K562 (cell line): Measurements from ENCODE around the gene BPI. TPM values are rescaled to one million over a fixed set of nuclear protein-coding genes. Genes with fewer than 3 reads are reported as not detected.

ENCODE experiments used
- HSF4 ChIP-seq: fragments of 250-450 bp; sonication (Bioruptor Pico); IDR thresholded peaks from 2 replicates; pipeline ENCODE4 v2.1.2; 2022; ENCODE audit warnings: mild to moderate bottlenecking, moderate library complexity, borderline replicate concordance
- MAFF ChIP-seq: IDR thresholded peaks from 2 replicates; pipeline ENCODE4 v1.6.1; 2012; ENCODE audit warnings: low read length, improper control_type of control experiment
- polyA plus RNA-seq, 8 experiments: library from polyadenylated mRNA; depleted of rRNA in 4 of 8; stranded (reverse) in 5 of 8; unstranded in 3 of 8; fragments of >200 nt; fragmentation: Nextera tagmentation in 2 of 8; fragmentation: Illumina TruSeq in 1 of 8; extraction: Ambion mirVana in 2 of 8; extraction: Trizol in 1 of 8; gene quantifications; 2 replicates each; pipeline versions ENCODE4 v1.2.1 to v1.2.3, GENCODE V29; 2011 to 2014; ENCODE audit warnings: inconsistent platforms in 1 of 8, missing spikeins in 1 of 8
- total RNA-seq, 7 experiments: library from RNA; depleted of rRNA in 6 of 7; stranded (reverse); fragments of >200 nt in 6 of 7; fragmentation: Illumina TruSeq in 2 of 7; extraction: Trizol in 2 of 7; gene quantifications; 2 replicates each; pipeline versions ENCODE4 v1.2.1 to v1.2.3, GENCODE V29; 2011 to 2021; ENCODE audit warnings: low replicate concordance in 1 of 7
- TF ChIP-seq, protein P1 (sequence below): IDR thresholded peaks from 2 replicates; pipeline ENCODE4 v1.6.1; 2011; ENCODE audit warnings: borderline replicate concordance, low read depth, mild to moderate bottlenecking, moderate library complexity, low read length; ENCODE audit not compliant: insufficient read depth, poor library complexity, severe bottlenecking
- TF ChIP-seq, protein P2 (sequence below), 2 experiments: fragments of 450-650 bp in 1 of 2; sonication (generic) in 1 of 2; formaldehyde crosslinking in 1 of 2; IDR thresholded peaks; 2 replicates each; pipeline versions ENCODE4 v1.7.1 to v1.9.0; 2016 to 2022; ENCODE audit warnings: inconsistent platforms in 1 of 2, mild to moderate bottlenecking in 1 of 2, missing genetic modification reagents in 1 of 2

The BPI gene
- total and polyA plus RNA-seq, 9 of the 15 experiments (the other 6 are each of a cell fraction or from before 2014, with no cell fraction given) = not detected

DNA sequence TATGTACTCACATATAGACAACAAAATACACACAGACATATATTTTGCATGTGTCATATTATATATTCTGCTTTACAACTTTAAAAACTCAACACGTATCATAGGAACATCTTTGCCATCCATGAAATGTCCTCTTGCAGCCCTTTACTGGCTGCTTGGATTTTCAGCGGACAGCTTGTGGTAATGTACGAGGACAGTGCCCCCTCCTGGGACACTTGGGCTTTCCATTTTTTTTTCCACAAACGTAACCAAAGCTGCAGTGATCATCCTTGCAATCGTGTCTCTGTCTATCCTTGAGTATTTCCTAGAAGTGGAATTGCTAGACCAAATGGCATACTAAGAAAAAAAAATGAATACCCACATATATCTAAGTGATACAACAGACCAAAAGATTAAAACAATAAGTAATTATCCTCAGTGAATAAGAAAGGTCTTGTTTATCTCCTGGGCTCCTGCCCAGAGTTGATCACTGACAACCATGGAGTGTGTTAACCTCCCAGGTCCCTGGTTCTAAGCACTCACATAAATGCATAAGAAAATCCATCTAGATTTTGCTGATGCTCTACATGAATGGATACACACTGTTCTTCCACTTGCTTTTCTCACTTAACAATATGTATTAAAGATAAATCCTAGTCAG, 18.1 kb downstream of the BPI start (continued):
- TF ChIP-seq, protein P1, sequence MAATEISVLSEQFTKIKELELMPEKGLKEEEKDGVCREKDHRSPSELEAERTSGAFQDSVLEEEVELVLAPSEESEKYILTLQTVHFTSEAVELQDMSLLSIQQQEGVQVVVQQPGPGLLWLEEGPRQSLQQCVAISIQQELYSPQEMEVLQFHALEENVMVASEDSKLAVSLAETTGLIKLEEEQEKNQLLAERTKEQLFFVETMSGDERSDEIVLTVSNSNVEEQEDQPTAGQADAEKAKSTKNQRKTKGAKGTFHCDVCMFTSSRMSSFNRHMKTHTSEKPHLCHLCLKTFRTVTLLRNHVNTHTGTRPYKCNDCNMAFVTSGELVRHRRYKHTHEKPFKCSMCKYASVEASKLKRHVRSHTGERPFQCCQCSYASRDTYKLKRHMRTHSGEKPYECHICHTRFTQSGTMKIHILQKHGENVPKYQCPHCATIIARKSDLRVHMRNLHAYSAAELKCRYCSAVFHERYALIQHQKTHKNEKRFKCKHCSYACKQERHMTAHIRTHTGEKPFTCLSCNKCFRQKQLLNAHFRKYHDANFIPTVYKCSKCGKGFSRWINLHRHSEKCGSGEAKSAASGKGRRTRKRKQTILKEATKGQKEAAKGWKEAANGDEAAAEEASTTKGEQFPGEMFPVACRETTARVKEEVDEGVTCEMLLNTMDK = peak; percentile 22
- TF ChIP-seq, protein P2, sequence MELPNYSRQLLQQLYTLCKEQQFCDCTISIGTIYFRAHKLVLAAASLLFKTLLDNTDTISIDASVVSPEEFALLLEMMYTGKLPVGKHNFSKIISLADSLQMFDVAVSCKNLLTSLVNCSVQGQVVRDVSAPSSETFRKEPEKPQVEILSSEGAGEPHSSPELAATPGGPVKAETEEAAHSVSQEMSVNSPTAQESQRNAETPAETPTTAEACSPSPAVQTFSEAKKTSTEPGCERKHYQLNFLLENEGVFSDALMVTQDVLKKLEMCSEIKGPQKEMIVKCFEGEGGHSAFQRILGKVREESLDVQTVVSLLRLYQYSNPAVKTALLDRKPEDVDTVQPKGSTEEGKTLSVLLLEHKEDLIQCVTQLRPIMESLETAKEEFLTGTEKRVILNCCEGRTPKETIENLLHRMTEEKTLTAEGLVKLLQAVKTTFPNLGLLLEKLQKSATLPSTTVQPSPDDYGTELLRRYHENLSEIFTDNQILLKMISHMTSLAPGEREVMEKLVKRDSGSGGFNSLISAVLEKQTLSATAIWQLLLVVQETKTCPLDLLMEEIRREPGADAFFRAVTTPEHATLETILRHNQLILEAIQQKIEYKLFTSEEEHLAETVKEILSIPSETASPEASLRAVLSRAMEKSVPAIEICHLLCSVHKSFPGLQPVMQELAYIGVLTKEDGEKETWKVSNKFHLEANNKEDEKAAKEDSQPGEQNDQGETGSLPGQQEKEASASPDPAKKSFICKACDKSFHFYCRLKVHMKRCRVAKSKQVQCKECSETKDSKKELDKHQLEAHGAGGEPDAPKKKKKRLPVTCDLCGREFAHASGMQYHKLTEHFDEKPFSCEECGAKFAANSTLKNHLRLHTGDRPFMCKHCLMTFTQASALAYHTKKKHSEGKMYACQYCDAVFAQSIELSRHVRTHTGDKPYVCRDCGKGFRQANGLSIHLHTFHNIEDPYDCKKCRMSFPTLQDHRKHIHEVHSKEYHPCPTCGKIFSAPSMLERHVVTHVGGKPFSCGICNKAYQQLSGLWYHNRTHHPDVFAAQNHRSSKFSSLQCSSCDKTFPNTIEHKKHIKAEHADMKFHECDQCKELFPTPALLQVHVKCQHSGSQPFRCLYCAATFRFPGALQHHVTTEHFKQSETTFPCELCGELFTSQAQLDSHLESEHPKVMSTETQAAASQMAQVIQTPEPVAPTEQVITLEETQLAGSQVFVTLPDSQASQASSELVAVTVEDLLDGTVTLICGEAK (IDR thresholded peaks at IDR 0.05) = no peak
- TF ChIP-seq, protein P2 (CRISPR knock-in tag; IDR thresholded peaks at IDR 0.05) = no peak
- TF ChIP-seq MAFF (no peak), HSF4 (CRISPR knock-in tag) (no peak)
- TF ChIP-seq, all 486 proteins: peak for 6
